GM10248 (cell line): ENCODE measurements around the gene PPP1R13L.

Experiments used
- CTCF ChIA-PET: fragments of 300-600 bp; sonication (Branson Sonifier 250); formaldehyde crosslinking; extraction: SDS; loops from one replicate; lab custom pipeline; 2021; ENCODE audit warnings: antibody characterized with exemption; lab: Yijun Ruan, JAX
- POLR2A ChIA-PET: fragments of 350-650 bp; sonication (Branson Sonifier 250); formaldehyde crosslinking; extraction: SDS; loops from one replicate; lab custom pipeline; 2020; ENCODE audit warnings: antibody characterized with exemption; lab: Yijun Ruan, JAX
- DNase-seq: peaks from one replicate; pipeline ENCODE4 v3.0.0; 2012; ENCODE audit errors: extremely low spot score
- TF ChIP-seq, protein P1 (sequence below): IDR thresholded peaks from 2 replicates; pipeline ENCODE4 v1.5.1; 2012; ENCODE audit warnings: mild to moderate bottlenecking, low read depth; ENCODE audit errors: extremely low read depth, missing control alignments, control extremely low read depth

The PPP1R13L gene

DNA sequence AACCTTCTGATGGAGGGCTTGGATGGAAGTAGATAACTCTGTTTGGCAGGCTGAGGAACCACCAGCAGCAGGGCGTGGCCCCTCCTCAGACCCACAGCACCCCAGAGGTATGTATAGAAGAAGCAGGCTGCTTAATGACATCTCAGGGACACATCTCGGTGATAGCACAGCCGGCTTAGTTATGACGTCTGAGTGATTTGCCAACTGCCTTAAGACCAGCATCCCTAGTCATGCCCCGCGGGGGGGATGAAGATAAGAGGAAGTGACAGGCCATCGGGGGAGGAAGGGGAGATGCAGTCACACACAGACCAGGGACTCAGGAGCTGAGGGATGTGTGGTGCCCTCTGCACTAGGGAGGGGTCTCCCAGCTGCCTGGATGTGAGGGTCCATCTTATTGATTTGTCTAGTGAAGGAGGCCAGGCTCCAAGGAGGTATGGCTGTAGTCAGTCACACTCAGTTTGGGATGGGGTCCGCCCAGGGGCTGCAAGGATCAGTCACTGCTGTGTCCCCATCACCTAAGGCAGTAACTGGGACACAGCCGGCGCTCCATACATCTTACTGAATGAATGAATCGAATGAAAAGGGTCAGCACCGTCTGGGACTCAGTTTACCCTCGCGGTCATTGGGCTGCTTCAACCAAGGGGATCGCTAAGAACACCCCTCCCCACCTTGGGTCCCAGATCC, 38.1 kb upstream of the PPP1R13L start:
- ChIA-PET POLR2A (interaction anchor here (1.0 kb wide), 1 partner anchor 25 kb away, joined by 4 read pairs; the partner anchor contains the start of gene FOSB), CTCF (interaction anchor here (1.2 to 8.7 kb wide), 4 partner anchors 12 to 43 kb away, joined by 3 to 87 read pairs (median 69); partner anchors contain the start of gene FOSB)
- no peak for DNase-seq
- TF ChIP-seq, protein P1, sequence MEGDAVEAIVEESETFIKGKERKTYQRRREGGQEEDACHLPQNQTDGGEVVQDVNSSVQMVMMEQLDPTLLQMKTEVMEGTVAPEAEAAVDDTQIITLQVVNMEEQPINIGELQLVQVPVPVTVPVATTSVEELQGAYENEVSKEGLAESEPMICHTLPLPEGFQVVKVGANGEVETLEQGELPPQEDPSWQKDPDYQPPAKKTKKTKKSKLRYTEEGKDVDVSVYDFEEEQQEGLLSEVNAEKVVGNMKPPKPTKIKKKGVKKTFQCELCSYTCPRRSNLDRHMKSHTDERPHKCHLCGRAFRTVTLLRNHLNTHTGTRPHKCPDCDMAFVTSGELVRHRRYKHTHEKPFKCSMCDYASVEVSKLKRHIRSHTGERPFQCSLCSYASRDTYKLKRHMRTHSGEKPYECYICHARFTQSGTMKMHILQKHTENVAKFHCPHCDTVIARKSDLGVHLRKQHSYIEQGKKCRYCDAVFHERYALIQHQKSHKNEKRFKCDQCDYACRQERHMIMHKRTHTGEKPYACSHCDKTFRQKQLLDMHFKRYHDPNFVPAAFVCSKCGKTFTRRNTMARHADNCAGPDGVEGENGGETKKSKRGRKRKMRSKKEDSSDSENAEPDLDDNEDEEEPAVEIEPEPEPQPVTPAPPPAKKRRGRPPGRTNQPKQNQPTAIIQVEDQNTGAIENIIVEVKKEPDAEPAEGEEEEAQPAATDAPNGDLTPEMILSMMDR = no peak

DNA sequence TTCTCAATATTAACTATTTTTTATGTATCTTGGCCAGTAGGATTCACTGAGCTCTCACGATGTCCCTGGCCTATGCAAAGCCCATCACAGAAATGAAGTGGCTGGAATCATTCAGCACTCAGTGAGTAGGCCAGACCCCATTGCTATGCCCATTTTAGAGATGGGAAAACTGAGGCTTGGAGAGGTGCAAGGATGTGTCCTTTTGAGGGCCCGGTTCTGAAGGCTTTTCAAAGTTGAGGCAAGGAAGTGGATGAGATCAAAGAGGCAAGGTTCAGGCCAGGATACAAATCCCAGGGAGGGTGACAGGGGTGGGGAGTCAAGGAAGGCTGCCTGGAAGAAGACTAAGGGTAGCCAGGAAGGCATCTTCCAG, 37.5 kb upstream of the PPP1R13L start:
- CTCF ChIA-PET = interaction anchor here (1.2 to 8.7 kb wide), 4 partner anchors 13 to 43 kb away, joined by 3 to 87 read pairs (median 69); partner anchors contain the start of gene FOSB

GRCh38 chr19:45440873-45441654, 36.2 kb upstream of the PPP1R13L start:
- TF ChIP-seq, protein P1 = no peak
- ChIA-PET POLR2A (interaction anchor here (1.1 to 2.5 kb wide), 2 partner anchors 27 to 38 kb away, joined by 4 to 20 read pairs; partner anchors contain the start of gene FOSB), CTCF (interaction anchor here (0.9 to 7.0 kb wide), 10 partner anchors 10 to 102 kb away, joined by 3 to 339 read pairs (median 44); partner anchors contain the start of genes FOSB and RTN2)
- DNase-seq = no peak

More for the DNA sequence above, 37.5 kb upstream of the PPP1R13L start:
- DNase-seq = no peak
- TF ChIP-seq, protein P1 = no peak
- POLR2A ChIA-PET = interaction anchor here (1.0 kb wide), 1 partner anchor 26 kb away, joined by 4 read pairs; the partner anchor contains the start of gene FOSB

GRCh38 chr19:45440259-45440638, 35.4 kb upstream of the PPP1R13L start:
- POLR2A ChIA-PET = interaction anchor here (1.1 to 2.5 kb wide), 4 partner anchors 28 to 45 kb away, joined by 4 to 20 read pairs (median 10); partner anchors contain the start of gene FOSB

GRCh38 chr19:45439569-45440258, 34.8 kb upstream of the PPP1R13L start:
- ChIA-PET CTCF (interaction anchor here (0.7 to 7.0 kb wide), 47 partner anchors 9 to 483 kb away, joined by 3 to 339 read pairs (median 5); partner anchors contain the start of genes ERCC1, FOSB, PPP1R13L and SNRPD2), POLR2A (interaction anchor here (0.7 to 2.5 kb wide), 7 partner anchors 16 to 46 kb away, joined by 3 to 20 read pairs (median 7); partner anchors contain the start of gene FOSB)
- DNase-seq = peak; percentile 86

More at GRCh38 chr19:45440259-45440638, 35.4 kb upstream of the PPP1R13L start:
- no peak for DNase-seq
- TF ChIP-seq, protein P1 = no peak
- CTCF ChIA-PET = interaction anchor here (0.9 to 7.0 kb wide), 27 partner anchors 8 to 253 kb away, joined by 3 to 339 read pairs (median 13); partner anchors contain the start of genes ERCC1, FOSB, PPP1R13L and RTN2

More at GRCh38 chr19:45439569-45440258, 34.8 kb upstream of the PPP1R13L start:
- TF ChIP-seq, protein P1 = peak; percentile 89
